Smooth muscle cell of the coronary artery (primary cell): ENCODE results near the gene APCDD1. TPM values are rescaled to one million over a fixed set of nuclear protein-coding genes. Genes with fewer than 3 reads are reported as not detected.

ENCODE experiments used
- total RNA-seq: library from RNA; depleted of rRNA; stranded (reverse); fragments of >200 nt; gene quantifications from 2 replicates; pipeline ENCODE4 v1.2.3, GENCODE V29; 2014; ENCODE audit warnings: low replicate concordance

The APCDD1 gene
- total RNA-seq: 0.15 and 10.5 TPM in 2 replicates

DNA sequence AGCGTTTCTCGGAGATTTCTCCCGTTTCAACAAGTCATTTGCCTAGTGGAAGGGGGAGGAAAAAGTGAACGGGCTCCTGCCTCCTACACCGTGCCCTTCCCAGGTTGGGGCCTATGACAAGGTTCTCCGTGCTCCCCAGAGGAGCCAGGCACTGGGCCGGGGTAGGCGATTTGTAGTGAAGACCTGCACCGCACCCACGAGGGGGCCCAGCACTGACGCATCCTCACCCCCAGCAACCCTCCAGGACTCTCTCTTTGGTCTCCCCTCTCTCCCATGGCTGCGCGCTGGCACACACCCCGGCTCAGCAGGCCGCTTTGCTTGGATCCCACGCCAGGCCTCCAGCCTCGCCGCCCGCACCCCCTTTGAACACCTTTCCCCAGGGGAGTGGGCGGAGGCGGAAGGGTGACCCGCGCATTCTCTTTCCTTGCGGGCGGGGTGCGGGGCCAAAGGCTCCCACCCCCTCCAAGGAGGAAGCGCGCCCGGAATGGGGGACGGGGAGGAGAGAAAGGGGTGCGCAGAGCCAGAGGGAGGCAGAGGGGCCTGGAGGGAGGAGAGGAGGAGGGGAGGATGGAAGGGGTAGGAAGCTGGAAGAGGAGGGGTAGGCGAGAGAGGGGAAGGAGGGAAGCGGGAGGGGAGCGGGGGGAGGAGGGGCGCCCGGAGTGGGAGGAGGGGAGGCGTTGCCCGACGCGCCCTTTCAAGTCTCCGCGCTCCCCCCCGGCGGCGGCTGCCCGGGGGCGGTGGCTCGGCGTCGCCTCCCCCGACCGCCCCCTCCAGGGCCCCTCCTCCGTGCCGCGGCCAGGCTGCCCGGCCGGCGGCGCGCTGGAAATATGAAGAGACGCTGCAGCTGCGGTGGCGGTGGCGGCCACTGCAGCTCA lies at the start of gene APCDD1:
Gene APCDD1 (plus strand): TSS at position 830 of the 875 bp plus-strand sequence. CDS start 347 bp downstream, outside the sequence.

DNA sequence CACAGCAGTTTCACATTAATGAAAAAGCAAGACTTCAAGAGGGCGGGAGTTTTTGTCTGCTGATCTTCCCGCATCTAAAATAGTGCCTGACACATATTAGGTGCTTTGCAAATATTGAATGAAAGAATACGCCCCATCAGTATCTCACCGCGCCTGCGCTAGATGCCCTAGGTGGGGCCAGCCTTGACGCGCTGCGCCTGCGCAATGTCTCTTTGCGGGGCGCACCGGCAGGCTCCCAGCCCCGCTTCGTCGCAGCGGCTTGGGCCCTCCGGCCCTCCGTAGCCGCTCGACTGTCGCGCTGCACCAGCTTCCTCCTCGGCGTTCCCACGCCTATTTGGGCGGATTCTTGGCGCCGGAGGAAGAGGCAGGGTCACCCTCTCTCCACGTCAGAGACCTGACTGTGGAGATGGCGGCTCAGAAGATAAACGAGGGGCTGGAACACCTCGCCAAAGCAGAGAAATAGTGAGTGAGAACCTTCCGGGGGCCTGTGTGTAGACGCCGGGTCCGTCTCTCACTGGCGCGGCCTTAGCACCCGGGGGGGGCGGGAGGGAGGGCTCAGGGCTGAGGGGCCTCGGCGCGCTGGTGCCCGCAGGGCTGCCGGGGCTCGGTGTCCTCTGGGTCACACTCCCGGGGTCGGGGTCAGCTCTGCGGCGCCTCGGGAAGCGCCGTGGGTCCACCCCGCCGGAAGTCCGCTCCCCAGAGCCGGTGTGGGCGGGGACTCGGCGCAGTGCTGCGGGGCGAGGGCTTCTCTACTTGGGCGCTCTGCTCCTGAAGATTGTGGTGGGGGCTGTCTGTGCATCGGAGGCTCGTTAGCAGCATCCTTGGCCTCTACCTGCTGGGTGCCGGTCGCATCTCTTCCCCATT lies 71.5 kb downstream of the APCDD1 start, which contains the start of gene NAPG:
Gene NAPG (plus strand): TSS at position 331 of the 864 bp plus-strand sequence. CDS start 76 bp downstream, at position 407.

Other genes with a start within 250 kb of the APCDD1 start
- gene NAPG, start 71.4 kb downstream of the APCDD1 start, total RNA-seq: 24.2 and 35.0 TPM in 2 replicates